ENCODE results near the gene SLC44A5. TPM values are rescaled to one million over a fixed set of nuclear protein-coding genes. Genes with fewer than 3 reads are reported as not detected.
"Not testable (repeated sequence)": the region's sequence is repeated elsewhere in the genome, so short reads cannot be mapped to it uniquely, and the experiment has no call there.

Gene SLC44A5
- total RNA-seq, 4 donors from 2014 or later = 1.1 to 17.7 (median 5.8) TPM

GRCh38 chr1:75265792-75266191 lies 345.1 kb downstream of the SLC44A5 start:
- TF ChIP-seq CTCF (IDR thresholded peaks at IDR 0.05) (peak in 1 of 2 donors; percentile 30), POLR2A (IDR thresholded peaks at IDR 0.05) (no peak), POLR2AphosphoS5 (IDR thresholded peaks at IDR 0.05) (no peak)
- H3K9me3 ChIP-seq = no peaks in the 10 kb centered on the region
- DNase-seq (ENCODE audit: low spot score in 2 of 2) = no peak
- no peaks in the 10 kb centered on the region for H3K4me1 ChIP-seq
- WGBS = 15% methylated on average over 6 of the region's 6 CpGs
- no peaks in the 10 kb centered on the region for H3K36me3 ChIP-seq
- no peaks in the 10 kb centered on the region for H3K27me3 ChIP-seq
- H3K4me3 ChIP-seq = no peak overlapping the region
- no peak overlapping the region for H3K27ac ChIP-seq

GRCh38 chr1:75264112-75264511 lies 346.8 kb downstream of the SLC44A5 start:
- Histone ChIP-seq H3K27ac (no peak overlapping the region), H3K4me3 (no peak overlapping the region), H3K36me3 (no peaks in the 10 kb centered on the region), H3K4me1 (no peaks in the 10 kb centered on the region), H3K27me3 (no peaks in the 10 kb centered on the region), H3K9me3 (no peaks in the 10 kb centered on the region)
- WGBS = 45% methylated on average over 1 of the region's 1 CpG
- no peak for TF ChIP-seq POLR2AphosphoS5 (IDR thresholded peaks at IDR 0.05)
- TF ChIP-seq CTCF (IDR thresholded peaks at IDR 0.05) = no peak
- no peak for TF ChIP-seq POLR2A (IDR thresholded peaks at IDR 0.05)
- no peak for TF ChIP-seq EP300 (IDR thresholded peaks at IDR 0.05)
- DNase-seq (ENCODE audit: low spot score in 2 of 2) = no peak

GRCh38 chr1:75263616-75264015 lies 347.3 kb downstream of the SLC44A5 start:
- not testable (repeated sequence) for H3K4me3 ChIP-seq; H3K4me1 ChIP-seq; H3K9me3 ChIP-seq; H3K27ac ChIP-seq; H3K27me3 ChIP-seq; DNase-seq (ENCODE audit: low spot score in 2 of 2); H3K36me3 ChIP-seq
- 85% methylated on average over 2 of the region's 2 CpGs for WGBS

GRCh38 chr1:75261946-75262345 lies 349.0 kb downstream of the SLC44A5 start:
- not testable (repeated sequence) for H3K9me3 ChIP-seq; H3K4me1 ChIP-seq; H3K36me3 ChIP-seq; DNase-seq (ENCODE audit: low spot score in 2 of 2); H3K27me3 ChIP-seq; H3K27ac ChIP-seq; H3K4me3 ChIP-seq
- 83% methylated on average over 2 of the region's 2 CpGs for WGBS

GRCh38 chr1:75258351-75258750 lies 352.6 kb downstream of the SLC44A5 start:
- no peak for TF ChIP-seq POLR2A (IDR thresholded peaks at IDR 0.05)
- TF ChIP-seq POLR2AphosphoS5 (IDR thresholded peaks at IDR 0.05) = no peak
- TF ChIP-seq CTCF (IDR thresholded peaks at IDR 0.05) = no peak
- no peak for TF ChIP-seq EP300 (IDR thresholded peaks at IDR 0.05)
- no peaks in the 10 kb centered on the region for H3K4me1 ChIP-seq
- WGBS = 76% methylated on average over 3 of the region's 4 CpGs

GRCh38 chr1:75257424-75257823 lies 353.5 kb downstream of the SLC44A5 start:
- Histone ChIP-seq H3K27me3 (no peaks in the 10 kb centered on the region), H3K9me3 (no peaks in the 10 kb centered on the region), H3K27ac (no peak overlapping the region), H3K36me3 (no peaks in the 10 kb centered on the region), H3K4me1 (no peaks in the 10 kb centered on the region), H3K4me3 (no peak overlapping the region)
- no peak for TF ChIP-seq POLR2AphosphoS5 (IDR thresholded peaks at IDR 0.05)
- TF ChIP-seq EP300 (IDR thresholded peaks at IDR 0.05) = no peak
- DNase-seq (ENCODE audit: low spot score in 2 of 2) = no peak
- WGBS = 34% methylated on average over 2 of the region's 2 CpGs

More at GRCh38 chr1:75258351-75258750, 352.6 kb downstream of the SLC44A5 start:
- no peak for DNase-seq (ENCODE audit: low spot score in 2 of 2)
- H3K9me3 ChIP-seq = no peaks in the 10 kb centered on the region
- no peaks in the 10 kb centered on the region for H3K36me3 ChIP-seq
- no peak overlapping the region for H3K4me3 ChIP-seq
- H3K27me3 ChIP-seq = no peaks in the 10 kb centered on the region
- no peak overlapping the region for H3K27ac ChIP-seq

- not testable (repeated sequence) for H3K9me3 ChIP-seq; H3K4me1 ChIP-seq; H3K27me3 ChIP-seq; H3K27ac ChIP-seq; DNase-seq (ENCODE audit: low spot score in 2 of 2); H3K36me3 ChIP-seq; H3K4me3 ChIP-seq
- WGBS = 75% methylated on average over 4 of the region's 4 CpGs
Measured at GRCh38 chr1:75250114-75250513, 360.8 kb downstream of the SLC44A5 start.

Measured in suprapubic skin (tissue), 4 donors.